NCI-H524 (cell line): Measurements from ENCODE around the gene RAB44.
"Not testable (repeated sequence)": the region's sequence is repeated elsewhere in the genome, so short reads cannot be mapped to it uniquely, and the experiment has no call there.

Experiments used
- DNase-seq, 2 experiments: peaks; one replicate each; lab custom pipeline; 2025; lab: John Stamatoyannopoulos, UW

The RAB44 gene

GRCh38 chr6:36685926-36686667 is 11.5 kb upstream of the RAB44 start:
- DNase-seq = no peak

GRCh38 chr6:36686668-36687513 is 10.7 kb upstream of the RAB44 start:
- no peak for DNase-seq

GRCh38 chr6:36688063-36688738 is 9.4 kb upstream of the RAB44 start:
- DNase-seq = no peak

GRCh38 chr6:36688739-36689075 is 8.9 kb upstream of the RAB44 start:
- no peak for DNase-seq

GRCh38 chr6:36691011-36691410 is 6.6 kb upstream of the RAB44 start:
- DNase-seq = no peak

- no peak for DNase-seq
Observed at GRCh38 chr6:36691612-36692011, 6.0 kb upstream of the RAB44 start.

- no peak for DNase-seq
Observed at GRCh38 chr6:36692220-36692619, 5.4 kb upstream of the RAB44 start.

- no peak for DNase-seq
Observed at GRCh38 chr6:36692861-36693702, 4.5 kb upstream of the RAB44 start.

GRCh38 chr6:36694616-36695015 is 3.0 kb upstream of the RAB44 start:
- DNase-seq = no peak

GRCh38 chr6:36695414-36695813 is 2.2 kb upstream of the RAB44 start:
- DNase-seq = no peak

GRCh38 chr6:36698196-36698595 is 570 bp downstream of the RAB44 start:
- DNase-seq = no peak

- no peak for DNase-seq
Observed at GRCh38 chr6:36698871-36699271, 1.2 kb downstream of the RAB44 start.

GRCh38 chr6:36699348-36699747 is 1.7 kb downstream of the RAB44 start:
- no peak for DNase-seq

- no peak for DNase-seq
Observed at GRCh38 chr6:36700071-36700812, 2.6 kb downstream of the RAB44 start.

- DNase-seq = no peak
Observed at GRCh38 chr6:36700831-36701230, 3.2 kb downstream of the RAB44 start.

- no peak for DNase-seq
Observed at GRCh38 chr6:36701401-36701991, 3.9 kb downstream of the RAB44 start.

- no peak for DNase-seq
Observed at GRCh38 chr6:36702656-36703055, 5.0 kb downstream of the RAB44 start.

GRCh38 chr6:36703081-36703606 is 5.5 kb downstream of the RAB44 start:
- DNase-seq = no peak

GRCh38 chr6:36703982-36704381 is 6.4 kb downstream of the RAB44 start:
- DNase-seq = no peak

GRCh38 chr6:36704961-36705577 is 7.4 kb downstream of the RAB44 start:
- DNase-seq = not testable (repeated sequence)
